ENCODE measurements around the gene KRT73. TPM values are rescaled to one million over a fixed set of nuclear protein-coding genes. Genes with fewer than 3 reads are reported as not detected.
A peak's percentile ranks its signal among the peaks of the same experiment; 100 is the strongest.
"Not testable (repeated sequence)": the region's sequence is repeated elsewhere in the genome, so short reads cannot be mapped to it uniquely, and the experiment has no call there.

KRT73 gene
- total RNA-seq, 2 experiments from 2014 or later = 8.2 to 8.6 TPM

DNA sequence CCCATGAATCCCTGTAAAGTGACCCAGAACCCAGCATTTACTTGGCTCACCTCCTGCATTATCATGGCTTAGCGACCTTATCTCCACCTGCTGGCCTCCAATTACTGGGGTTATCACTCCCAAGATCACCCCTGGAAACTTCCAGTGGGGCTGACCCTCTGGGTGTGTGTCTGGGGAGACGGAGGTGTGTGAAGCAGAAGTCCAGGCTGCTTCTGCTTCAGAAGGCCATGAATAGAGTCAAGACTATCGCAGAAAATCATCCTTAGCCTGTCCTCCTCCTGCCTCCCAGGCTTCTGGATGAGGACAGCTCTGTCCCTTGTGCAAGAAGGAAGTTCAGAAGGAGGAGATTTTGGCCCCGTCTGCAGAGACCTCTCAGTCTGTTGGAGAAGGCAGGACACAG lies 16.7 kb downstream of the KRT73 start:
- Mint-ChIP-seq H3K27me3 (peaks cover 14% of the 10 kb centered on the region), H3K9me3 (peaks cover 5% of the 10 kb centered on the region), H3K36me3 (ENCODE audit: low read depth) (peaks cover 2% of the 10 kb centered on the region), H3K4me1 (peaks cover 38% of the 10 kb centered on the region), H3K27ac (no peak overlapping the region), H3K4me3 (no peak overlapping the region)
- ChIA-PET CTCF (no interaction called here), POLR2A (no interaction called here)
- no peak for DNase-seq

DNA sequence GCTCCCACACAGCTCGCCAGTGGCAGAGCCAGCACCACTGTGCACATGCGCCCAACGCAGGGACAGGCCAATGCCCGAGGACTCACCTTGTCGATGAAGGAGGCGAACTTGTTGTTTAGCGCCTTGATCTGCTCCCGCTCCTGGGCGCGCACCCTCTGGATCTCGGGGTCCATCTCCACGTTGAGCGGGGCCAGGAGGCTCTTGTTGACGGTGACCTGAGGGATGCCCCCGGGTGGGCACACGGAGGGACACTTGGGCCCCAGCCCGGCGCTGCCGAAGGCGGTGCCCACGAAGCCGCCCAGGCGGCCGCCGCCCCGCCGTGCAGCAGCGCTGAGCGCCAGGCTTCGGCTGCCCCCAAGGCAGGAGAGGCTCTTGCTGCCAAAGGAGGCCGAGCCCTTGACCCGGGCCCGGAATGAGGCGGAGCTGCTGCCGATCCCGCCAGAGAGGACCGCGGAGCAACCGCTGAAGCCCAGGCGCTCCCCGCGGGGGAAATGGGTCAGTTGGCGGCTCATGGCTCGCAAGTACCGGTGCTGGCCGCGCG lies 17.3 kb downstream of the KRT73 start, which contains the start of gene KRT72:
KRT72 (minus strand) TSS at position 523 of the 541 bp plus-strand sequence; CDS start at position 512, 11 bp downstream.
- H3K36me3 Mint-ChIP-seq (ENCODE audit: low read depth) = peaks cover 2% of the 10 kb centered on the region
- H3K4me3 Mint-ChIP-seq = no peak within 1 kb of the TSS
- no peak within 1 kb of the TSS for H3K27ac Mint-ChIP-seq
- peaks cover 36% of the 10 kb centered on the region for H3K4me1 Mint-ChIP-seq
- ChIA-PET POLR2A (no interaction called here), CTCF (no interaction called here)
- H3K27me3 Mint-ChIP-seq = peaks cover 15% of the 10 kb centered on the region
- H3K9me3 Mint-ChIP-seq = peaks cover 5% of the 10 kb centered on the region
- DNase-seq = no peak

DNA sequence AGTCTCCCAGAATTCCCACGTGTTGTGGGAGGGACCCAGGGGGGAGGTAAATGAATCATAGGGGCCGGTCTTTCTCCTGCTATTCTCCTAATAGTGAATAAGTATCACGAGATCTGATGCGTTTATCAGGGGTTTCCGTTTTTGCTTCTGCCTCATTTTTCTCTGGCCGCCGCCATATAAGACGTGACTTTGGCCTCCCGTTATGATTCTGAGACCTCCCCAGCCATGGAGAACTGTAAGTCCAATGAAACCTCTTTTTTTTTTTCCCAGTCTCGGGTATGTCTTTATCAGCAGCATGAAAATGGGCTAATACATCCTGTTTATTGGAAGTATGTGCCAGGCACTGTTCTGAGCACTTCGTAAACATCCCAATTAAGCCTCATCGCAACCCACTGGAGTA lies 17.9 kb downstream of the KRT73 start:
- ChIA-PET POLR2A (no interaction called here), CTCF (interaction anchor here (1.4 kb wide), 1 partner anchor 16 kb away, joined by 4 read pairs; no protein-coding TSS in a partner anchor)
- Mint-ChIP-seq H3K36me3 (ENCODE audit: low read depth) (peaks cover 2% of the 10 kb centered on the region), H3K4me1 (peaks cover 31% of the 10 kb centered on the region), H3K9me3 (peaks cover 5% of the 10 kb centered on the region), H3K27ac (no peak overlapping the region), H3K4me3 (no peak overlapping the region), H3K27me3 (peaks cover 18% of the 10 kb centered on the region)
- DNase-seq = no peak

DNA sequence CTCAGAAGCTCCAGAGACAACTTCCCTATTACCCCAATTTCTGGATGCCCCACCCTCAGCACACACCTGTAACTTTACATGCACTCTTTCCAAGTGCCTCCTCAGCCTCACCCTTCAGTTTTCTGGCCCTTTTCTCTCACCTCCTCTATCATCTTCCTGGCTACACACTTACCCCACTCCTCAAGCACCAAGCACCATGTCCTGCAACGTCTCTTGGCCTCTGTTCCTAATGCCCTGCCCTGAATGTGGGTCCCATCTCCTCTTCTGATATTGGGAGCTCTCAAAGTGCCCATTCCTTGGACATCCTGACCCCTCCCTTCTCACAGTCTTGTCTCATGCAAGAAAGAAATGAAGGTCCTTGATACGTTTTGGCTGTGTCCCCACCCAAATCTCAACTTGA lies 18.3 kb downstream of the KRT73 start:
- no peak overlapping the region for H3K4me3 Mint-ChIP-seq
- no peak for DNase-seq
- no peak overlapping the region for H3K27ac Mint-ChIP-seq
- POLR2A ChIA-PET = no interaction called here
- peaks cover 2% of the 10 kb centered on the region for H3K36me3 Mint-ChIP-seq (ENCODE audit: low read depth)
- CTCF ChIA-PET = interaction anchor here (0.6 to 1.4 kb wide), 3 partner anchors 10 to 16 kb away, joined by 3 to 4 read pairs (median 3); no protein-coding TSS in a partner anchor
- peaks cover 28% of the 10 kb centered on the region for H3K4me1 Mint-ChIP-seq
- peaks cover 3% of the 10 kb centered on the region for H3K9me3 Mint-ChIP-seq
- H3K27me3 Mint-ChIP-seq = peaks cover 18% of the 10 kb centered on the region

DNA sequence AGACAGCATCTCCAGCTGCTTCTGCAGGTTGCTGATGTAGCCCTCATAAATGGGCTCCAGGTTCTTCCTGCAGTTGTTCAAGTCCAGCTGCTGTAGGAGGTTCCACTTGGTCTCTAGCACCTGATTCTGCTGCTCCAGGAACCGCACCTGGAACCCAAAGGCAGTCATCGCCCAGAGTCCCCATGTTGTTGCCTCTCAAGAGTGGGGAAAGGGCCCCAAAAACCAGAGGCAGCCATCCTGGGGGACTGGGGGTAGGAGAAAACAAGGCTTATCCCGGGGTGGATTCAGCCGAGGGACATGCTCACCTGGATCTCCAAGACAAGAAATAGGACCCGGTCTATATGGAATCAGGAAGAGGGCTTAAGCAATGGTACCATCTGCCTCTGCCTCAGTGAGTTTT lies 19.4 kb downstream of the KRT73 start:
- Mint-ChIP-seq H3K4me3 (no peak overlapping the region), H3K9me3 (no peaks in the 10 kb centered on the region), H3K4me1 (peaks cover 18% of the 10 kb centered on the region), H3K36me3 (ENCODE audit: low read depth) (no peaks in the 10 kb centered on the region), H3K27me3 (peaks cover 18% of the 10 kb centered on the region), H3K27ac (no peak overlapping the region)
- CTCF ChIA-PET = interaction anchor here (0.9 to 1.0 kb wide), 2 partner anchors 9 to 280 kb away, joined by 3 read pairs; no protein-coding TSS in a partner anchor
- POLR2A ChIA-PET = no interaction called here
- no peak for DNase-seq

DNA sequence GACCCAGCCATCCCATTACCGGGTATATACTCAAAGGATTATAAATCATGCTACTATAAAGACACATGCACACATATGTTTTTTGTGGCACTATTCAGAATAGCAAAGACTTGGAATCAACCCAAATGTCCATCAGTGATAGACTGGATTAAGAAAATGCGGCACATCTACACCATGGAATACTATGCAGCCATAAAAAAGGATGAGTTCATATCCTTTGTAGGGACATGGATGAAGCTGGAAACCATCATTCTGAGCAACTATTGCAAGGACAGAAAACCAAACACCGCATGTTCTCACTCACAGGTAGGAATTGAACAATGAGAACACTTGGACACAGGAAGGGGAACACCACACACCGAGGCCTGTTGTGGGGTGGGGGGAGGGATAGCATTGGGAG lies 24.1 kb downstream of the KRT73 start:
- POLR2A ChIA-PET; CTCF ChIA-PET; DNase-seq; H3K36me3 Mint-ChIP-seq (ENCODE audit: low read depth); H3K4me3 Mint-ChIP-seq; H3K9me3 Mint-ChIP-seq; H3K27ac Mint-ChIP-seq; H3K4me1 Mint-ChIP-seq: not testable (repeated sequence)
- H3K27me3 Mint-ChIP-seq = peaks cover 10% of the 10 kb centered on the region

DNA sequence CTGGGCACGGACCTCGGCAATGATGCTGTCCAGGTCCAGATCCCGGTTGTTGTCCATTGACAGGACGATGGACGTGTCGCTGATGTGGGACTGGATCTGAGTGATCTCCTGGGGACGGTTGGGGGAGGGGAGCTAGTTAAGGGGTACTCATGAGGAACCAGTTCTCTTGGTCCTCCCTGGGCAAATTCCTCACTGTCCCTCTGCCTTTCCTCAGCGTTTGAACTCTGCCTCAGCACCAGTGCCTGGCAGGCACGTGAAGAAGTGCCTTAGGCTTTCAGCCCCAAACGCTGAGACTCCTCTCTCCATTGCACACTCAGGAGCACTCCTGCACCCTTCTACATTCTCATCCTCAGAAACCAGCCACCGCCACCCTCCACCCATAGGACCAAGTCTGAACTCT lies 26.8 kb downstream of the KRT73 start:
- Mint-ChIP-seq H3K4me1 (peaks cover 20% of the 10 kb centered on the region), H3K9me3 (no peaks in the 10 kb centered on the region), H3K36me3 (ENCODE audit: low read depth) (peaks cover 4% of the 10 kb centered on the region), H3K27me3 (peaks cover 4% of the 10 kb centered on the region), H3K4me3 (no peak overlapping the region), H3K27ac (no peak overlapping the region)
- ChIA-PET CTCF (interaction anchor here (0.6 to 1.4 kb wide), 2 partner anchors 293 to 883 kb away, joined by 3 read pairs; no protein-coding TSS in a partner anchor), POLR2A (no interaction called here)
- DNase-seq = no peak

DNA sequence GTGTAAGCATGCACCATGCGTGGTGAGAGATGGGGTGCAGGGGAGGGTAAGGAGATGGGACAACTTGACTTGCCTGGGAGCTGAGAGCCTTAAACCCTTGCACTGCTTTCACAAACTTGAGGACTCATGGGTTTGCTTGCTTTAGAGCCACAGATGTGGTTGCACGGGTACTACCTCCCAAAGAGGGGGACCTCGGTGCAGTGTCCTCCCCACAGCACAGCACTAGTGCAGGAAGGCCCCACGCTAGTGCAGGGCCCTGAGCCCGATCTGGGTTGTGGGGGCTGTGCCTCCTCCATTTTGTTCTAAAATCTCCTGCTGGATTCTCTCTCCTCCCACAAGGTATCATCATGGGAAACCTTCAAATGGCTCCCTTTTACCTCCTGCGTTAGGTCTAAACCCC lies 28.3 kb downstream of the KRT73 start:
- Mint-ChIP-seq H3K27ac (no peak overlapping the region), H3K4me1 (peaks cover 35% of the 10 kb centered on the region), H3K4me3 (no peak overlapping the region), H3K27me3 (no peaks in the 10 kb centered on the region), H3K36me3 (ENCODE audit: low read depth) (peaks cover 4% of the 10 kb centered on the region), H3K9me3 (no peaks in the 10 kb centered on the region)
- no peak for DNase-seq
- ChIA-PET CTCF (interaction anchor here (0.9 to 1.1 kb wide), 2 partner anchors 10 to 288 kb away, joined by 3 read pairs; no protein-coding TSS in a partner anchor), POLR2A (no interaction called here)

DNA sequence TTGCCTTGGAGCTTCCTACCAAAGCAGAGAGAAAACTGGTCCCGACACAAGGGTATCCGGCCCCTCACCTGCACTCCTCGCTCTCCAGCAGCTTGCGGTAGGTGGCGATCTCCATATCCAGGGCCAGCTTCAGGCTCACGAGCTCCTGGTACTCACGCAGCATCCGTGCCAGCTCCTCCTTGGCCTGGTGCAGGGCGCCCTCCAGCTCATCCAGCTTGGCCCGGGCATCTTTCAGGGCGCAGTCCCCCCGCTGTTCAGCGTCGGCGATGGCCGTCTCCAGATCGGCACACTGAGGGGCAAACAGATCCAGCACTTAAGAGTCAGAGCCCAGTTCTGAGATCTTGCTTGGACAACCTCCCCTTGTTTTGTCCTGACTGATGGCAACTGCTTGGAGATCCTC lies 30.8 kb downstream of the KRT73 start:
- CTCF ChIA-PET = no interaction called here
- POLR2A ChIA-PET = interaction anchor here (0.7 kb wide), 1 partner anchor 293 kb away, joined by 3 read pairs; no protein-coding TSS in a partner anchor
- peaks cover 53% of the 10 kb centered on the region for H3K4me1 Mint-ChIP-seq
- no peaks in the 10 kb centered on the region for H3K27me3 Mint-ChIP-seq
- peaks cover 4% of the 10 kb centered on the region for H3K36me3 Mint-ChIP-seq (ENCODE audit: low read depth)
- H3K9me3 Mint-ChIP-seq = no peaks in the 10 kb centered on the region
- peak overlapping the region; percentile 10 for H3K27ac Mint-ChIP-seq
- no peak overlapping the region for H3K4me3 Mint-ChIP-seq
- DNase-seq = no peak

DNA sequence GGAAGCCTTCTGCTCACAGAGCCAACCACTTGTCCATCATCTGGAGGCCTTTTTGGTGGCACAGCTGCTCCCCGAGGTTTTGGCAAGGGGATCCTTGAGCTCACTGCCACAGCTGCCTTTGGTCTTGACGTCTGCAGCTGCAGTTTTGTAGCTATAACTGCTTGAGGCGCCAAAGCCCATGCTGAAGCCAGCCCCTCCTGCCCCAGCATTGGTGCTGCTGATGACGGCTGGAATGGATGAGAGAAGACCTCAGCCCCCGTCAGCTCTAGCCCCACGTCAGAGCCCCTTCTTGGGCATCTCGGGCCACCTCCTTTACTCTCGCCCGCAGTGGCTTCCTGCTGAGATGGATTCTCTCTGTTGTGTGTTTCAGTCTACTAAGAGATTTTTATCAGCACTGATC lies 32.4 kb downstream of the KRT73 start:
- Mint-ChIP-seq H3K27ac (peak overlapping the region; percentile 78), H3K9me3 (no peaks in the 10 kb centered on the region)
- CTCF ChIA-PET = interaction anchor here (0.9 to 1.5 kb wide), 7 partner anchors 11 to 332 kb away, joined by 3 to 9 read pairs (median 4); no protein-coding TSS in a partner anchor

DNA sequence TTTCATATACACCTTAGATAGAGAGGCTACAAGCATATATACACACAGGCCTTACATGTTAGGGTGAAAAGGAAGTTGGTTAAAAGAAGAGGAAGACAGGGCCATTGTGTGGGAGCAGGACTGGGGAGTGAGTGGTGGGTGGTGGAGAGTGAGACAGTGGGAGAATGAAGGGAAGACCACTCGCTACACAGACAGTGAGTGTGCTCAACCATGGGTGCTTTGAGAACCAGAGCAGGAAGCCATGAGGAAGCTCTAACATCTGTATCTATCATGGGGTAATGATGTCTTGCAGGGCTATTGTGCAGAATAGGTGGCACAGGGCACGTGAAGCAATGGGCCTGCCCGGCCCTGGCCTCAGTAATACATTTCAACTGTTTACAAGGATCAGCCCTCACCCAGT lies 33.3 kb downstream of the KRT73 start:
- peaks cover 59% of the 10 kb centered on the region for H3K4me1 Mint-ChIP-seq
- DNase-seq = no peak
- H3K4me3 Mint-ChIP-seq = no peak overlapping the region
- CTCF ChIA-PET = interaction anchor here (0.9 to 1.5 kb wide), 3 partner anchors 289 to 333 kb away, joined by 3 to 9 read pairs (median 5); no protein-coding TSS in a partner anchor
- no peaks in the 10 kb centered on the region for H3K9me3 Mint-ChIP-seq
- H3K36me3 Mint-ChIP-seq (ENCODE audit: low read depth) = peaks cover 4% of the 10 kb centered on the region
- POLR2A ChIA-PET = no interaction called here
- no peaks in the 10 kb centered on the region for H3K27me3 Mint-ChIP-seq
- peak overlapping the region; percentile 78 for H3K27ac Mint-ChIP-seq

More for the DNA sequence above, 32.4 kb downstream of the KRT73 start:
- Mint-ChIP-seq H3K4me1 (peaks cover 54% of the 10 kb centered on the region), H3K36me3 (ENCODE audit: low read depth) (peaks cover 4% of the 10 kb centered on the region), H3K27me3 (no peaks in the 10 kb centered on the region), H3K4me3 (no peak overlapping the region)
- DNase-seq = peak; percentile 76
- POLR2A ChIA-PET = interaction anchor here (0.6 kb wide), 1 partner anchor 240 kb away, joined by 4 read pairs; no protein-coding TSS in a partner anchor

DNA sequence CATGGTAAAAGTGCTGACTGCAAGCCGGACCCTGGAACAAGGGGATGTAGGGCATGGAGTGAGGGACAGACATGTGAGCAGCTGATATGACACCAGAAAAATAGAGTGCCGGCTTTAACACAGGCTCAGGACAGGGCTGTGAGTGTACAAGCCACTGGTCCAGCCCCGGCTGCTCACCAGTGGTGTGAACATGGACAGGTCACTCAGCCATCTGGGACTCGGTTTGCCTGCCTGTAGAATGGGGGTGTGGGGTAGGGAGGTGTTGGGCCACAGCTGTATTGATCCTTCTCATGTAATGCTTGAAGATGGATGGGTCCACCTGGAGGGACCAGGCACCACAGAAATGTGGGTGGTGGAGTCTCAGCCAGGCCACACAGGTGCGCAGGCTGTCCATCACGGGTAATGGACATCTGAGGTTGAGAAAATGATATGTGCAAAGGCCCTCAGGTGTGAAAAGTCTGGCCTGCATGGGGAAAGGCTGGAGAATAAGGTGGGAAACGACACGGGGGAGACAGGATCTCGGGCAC lies 34.1 kb downstream of the KRT73 start:
- Mint-ChIP-seq H3K4me3 (no peak overlapping the region), H3K27me3 (no peaks in the 10 kb centered on the region), H3K27ac (peak overlapping the region; percentile 21), H3K9me3 (no peaks in the 10 kb centered on the region), H3K4me1 (peaks cover 53% of the 10 kb centered on the region), H3K36me3 (ENCODE audit: low read depth) (peaks cover 4% of the 10 kb centered on the region)
- ChIA-PET CTCF (interaction anchor here (1.0 to 2.7 kb wide), 6 partner anchors 9 to 373 kb away, joined by 3 to 15 read pairs (median 4); no protein-coding TSS in a partner anchor), POLR2A (no interaction called here)
- no peak for DNase-seq

DNA sequence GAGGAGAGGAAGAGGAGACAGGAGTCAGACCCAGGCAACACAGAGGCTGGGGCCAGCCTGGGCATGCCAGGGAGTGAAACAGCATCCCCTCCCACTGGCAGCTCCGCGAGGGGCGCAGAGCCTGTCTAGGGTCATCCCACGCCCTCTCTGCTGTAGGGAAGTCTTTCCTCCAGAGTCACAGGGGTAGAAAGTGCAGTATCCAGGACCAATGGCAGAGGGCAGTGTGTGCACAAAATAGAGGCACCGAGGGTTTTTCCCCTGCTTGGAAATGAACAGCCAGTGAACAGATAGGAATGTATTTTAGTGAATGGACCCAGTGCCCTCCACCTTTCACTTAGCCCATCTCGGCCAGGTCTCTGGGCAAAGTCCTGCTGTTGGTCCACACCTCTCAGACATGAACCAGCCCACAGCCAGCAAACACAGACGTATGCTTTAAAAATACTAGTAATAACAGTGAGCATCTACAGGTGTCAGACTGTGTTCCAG lies 35.3 kb downstream of the KRT73 start:
- H3K36me3 Mint-ChIP-seq (ENCODE audit: low read depth) = peaks cover 4% of the 10 kb centered on the region
- peak; percentile 76 for DNase-seq
- no peaks in the 10 kb centered on the region for H3K9me3 Mint-ChIP-seq
- H3K4me1 Mint-ChIP-seq = peaks cover 53% of the 10 kb centered on the region
- H3K27me3 Mint-ChIP-seq = no peaks in the 10 kb centered on the region
- CTCF ChIA-PET = interaction anchor here (1.0 to 2.7 kb wide), 6 partner anchors 10 to 374 kb away, joined by 3 to 15 read pairs (median 4); partner anchors contain the start of gene KRT71
- H3K27ac Mint-ChIP-seq = peak overlapping the region; percentile 62
- POLR2A ChIA-PET = no interaction called here
- no peak overlapping the region for H3K4me3 Mint-ChIP-seq

Measured in activated CD4-positive, alpha-beta T cell treated with anti-CD3 and anti-CD28 coated beads, Interleukin-2, amount 10 ng/mL, durations not matched to agents 7 days and 5 days (primary cell).